Right hindlimb (tissue), 1 donor: ENCODE measurements around the gene CDC42EP4.

Source experiments
- DNase-seq: peaks from one replicate; pipeline ENCODE4 v3.0.0-alpha.2; 2018

Gene CDC42EP4

GRCh38 chr17:73293480-73293911 lies 18.3 kb downstream of the CDC42EP4 start:
- DNase-seq, result no peak

GRCh38 chr17:73293031-73293430 lies 18.8 kb downstream of the CDC42EP4 start:
- no peak for DNase-seq

GRCh38 chr17:73292031-73292531 lies 19.7 kb downstream of the CDC42EP4 start:
- no peak for DNase-seq

GRCh38 chr17:73291260-73291801 lies 20.5 kb downstream of the CDC42EP4 start:
- DNase-seq, result peak; percentile 77

- no peak for DNase-seq
These were observed 21.2 kb downstream of the CDC42EP4 start for GRCh38 chr17:73290399-73291259.

GRCh38 chr17:73289549-73290254 lies 22.1 kb downstream of the CDC42EP4 start:
- DNase-seq, result no peak

- no peak for DNase-seq
These were observed 23.1 kb downstream of the CDC42EP4 start for GRCh38 chr17:73288534-73289302.

- no peak for DNase-seq
These were observed 24.9 kb downstream of the CDC42EP4 start for GRCh38 chr17:73286863-73287296.

- no peak for DNase-seq
These were observed 25.6 kb downstream of the CDC42EP4 start for GRCh38 chr17:73285916-73286862.

GRCh38 chr17:73285603-73285908 lies 26.2 kb downstream of the CDC42EP4 start:
- no peak for DNase-seq

GRCh38 chr17:73284906-73285602 lies 26.7 kb downstream of the CDC42EP4 start:
- DNase-seq, result no peak

GRCh38 chr17:73284354-73284753 lies 27.4 kb downstream of the CDC42EP4 start:
- DNase-seq, result no peak

- peak; percentile 66 for DNase-seq
These were observed 27.9 kb downstream of the CDC42EP4 start for GRCh38 chr17:73283841-73284282.

- no peak for DNase-seq
These were observed 28.6 kb downstream of the CDC42EP4 start for GRCh38 chr17:73283250-73283649.

- DNase-seq, result no peak
These were observed 29.2 kb downstream of the CDC42EP4 start for GRCh38 chr17:73282629-73283028.

- DNase-seq, result no peak
These were observed 29.9 kb downstream of the CDC42EP4 start for GRCh38 chr17:73281928-73282327.

GRCh38 chr17:73280191-73280590 lies 31.6 kb downstream of the CDC42EP4 start:
- no peak for DNase-seq

GRCh38 chr17:73279704-73280103 lies 32.1 kb downstream of the CDC42EP4 start:
- no peak for DNase-seq

GRCh38 chr17:73278465-73279453 lies 33.0 kb downstream of the CDC42EP4 start:
- DNase-seq, result peak; percentile 66

- DNase-seq, result no peak
These were observed 33.7 kb downstream of the CDC42EP4 start for GRCh38 chr17:73278049-73278464.
